Choroid plexus epithelial cell (primary cell): ENCODE measurements around the gene LRRD1.
A peak's percentile ranks its signal among the peaks of the same experiment; 100 is the strongest.

Experiments
- DNase-seq: peaks from one replicate; pipeline ENCODE4 v3.0.0-alpha.2; 2010; ENCODE audit warnings: low read depth
- H3K4me3 ChIP-seq: 2 replicates; pipeline ENCODE4 v1.5.1; 2011; ENCODE audit warnings: low read depth, mild to moderate bottlenecking, control low read depth, low read length, moderate library complexity
- CTCF ChIP-seq: conservative IDR thresholded peaks from 2 replicates; pipeline ENCODE4 v1.5.1; 2011; ENCODE audit warnings: low read depth, mild to moderate bottlenecking, control low read depth, inconsistent platforms, low read length, moderate library complexity

Gene LRRD1

DNA sequence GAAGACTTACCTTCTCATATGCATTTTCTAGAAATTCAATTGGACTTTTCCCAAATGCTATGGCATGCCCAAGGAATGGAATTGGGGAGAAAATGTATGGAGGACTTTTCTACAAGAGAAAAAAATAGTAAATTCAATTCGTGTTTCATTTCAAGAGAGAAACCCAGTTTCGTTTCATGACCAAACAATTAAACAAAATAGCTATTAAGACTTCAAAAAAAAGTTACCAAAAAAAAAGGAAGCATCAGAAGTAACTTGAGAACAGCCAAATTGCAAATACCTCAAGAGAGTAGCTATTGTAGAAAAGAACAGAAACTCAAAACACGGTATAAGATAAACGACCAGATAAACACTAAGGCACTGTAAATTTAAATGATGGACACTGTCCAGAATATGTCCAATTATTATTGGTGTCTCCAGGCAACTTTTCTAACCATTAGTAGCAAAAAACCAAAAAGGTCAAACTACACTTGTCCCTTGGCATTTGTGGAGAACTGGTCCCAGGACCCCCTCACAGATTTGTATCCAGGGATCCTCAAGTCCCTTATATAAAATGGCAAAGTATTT, 47.1 kb downstream of the LRRD1 start:
- DNase-seq = no peak
- peak overlapping the region; percentile 19 for H3K4me3 ChIP-seq
- TF ChIP-seq CTCF = no peak

DNA sequence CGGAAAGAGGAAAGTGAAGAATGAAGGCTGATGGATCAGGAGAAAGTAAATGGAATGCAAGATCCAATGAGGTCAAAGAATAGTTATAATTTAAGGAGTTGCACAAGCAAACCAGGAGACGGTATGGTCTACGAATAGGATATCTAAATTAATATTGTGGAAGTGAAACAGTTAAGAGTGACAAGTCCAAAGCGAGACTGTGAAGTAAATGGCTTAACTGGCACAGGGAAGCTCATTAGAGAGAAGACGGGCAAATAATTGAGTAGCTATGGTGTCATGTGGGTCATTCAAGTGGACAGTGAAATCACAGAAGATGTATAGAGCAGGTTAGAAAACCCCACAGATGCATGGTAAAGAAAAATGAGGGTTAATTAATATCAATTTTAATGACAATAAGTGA, 47.8 kb downstream of the LRRD1 start:
- H3K4me3 ChIP-seq = no peak overlapping the region
- no peak for DNase-seq
- TF ChIP-seq CTCF = no peak

GRCh38 chr7:92121681-92122080, 57.3 kb downstream of the LRRD1 start:
- H3K4me3 ChIP-seq = no peak overlapping the region
- no peak for DNase-seq
- TF ChIP-seq CTCF = no peak

- no peak for TF ChIP-seq CTCF
- DNase-seq = no peak
- no peak overlapping the region for H3K4me3 ChIP-seq
Observed at GRCh38 chr7:92119213-92119759, 59.7 kb downstream of the LRRD1 start.

DNA sequence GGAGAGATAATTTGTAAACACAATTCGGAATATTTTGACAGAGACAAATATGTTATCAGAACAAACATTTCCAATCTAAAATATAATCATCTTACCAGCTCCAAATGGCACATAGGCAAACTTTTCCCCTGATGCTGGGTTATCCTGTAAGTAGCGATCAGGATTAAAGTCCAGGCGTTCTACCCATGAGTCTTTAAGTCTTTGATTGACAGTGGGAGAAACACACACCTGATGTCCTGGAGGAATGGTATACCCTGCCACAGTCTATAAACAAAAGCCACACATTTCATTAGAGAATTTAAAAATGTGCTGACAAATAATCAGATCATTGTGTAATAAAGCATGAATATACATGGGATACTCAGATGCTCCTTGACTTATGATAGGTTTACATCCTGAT, 62.0 kb downstream of the LRRD1 start:
- TF ChIP-seq CTCF = no peak
- DNase-seq = no peak
- no peak overlapping the region for H3K4me3 ChIP-seq

DNA sequence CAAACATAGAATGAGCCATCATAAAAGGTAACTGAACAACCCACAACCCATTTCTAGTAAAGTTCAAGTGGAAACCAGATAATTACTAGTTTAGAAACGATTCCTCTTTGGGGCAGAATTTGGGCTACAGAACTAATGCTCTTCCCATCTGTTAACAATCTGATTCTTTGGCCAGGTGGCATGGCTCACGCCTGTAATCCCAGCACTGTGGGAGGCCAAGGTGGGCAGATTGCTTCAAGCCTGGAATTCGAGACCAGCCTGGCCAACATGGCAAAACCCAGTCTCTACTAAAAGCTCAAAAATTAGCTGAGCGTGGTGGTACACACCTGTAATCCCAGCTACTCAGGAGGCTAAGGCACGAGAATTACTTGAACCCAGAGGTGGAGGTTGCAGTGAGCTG, 63.1 kb downstream of the LRRD1 start:
- no peak overlapping the region for H3K4me3 ChIP-seq
- TF ChIP-seq CTCF = no peak
- no peak for DNase-seq

DNA sequence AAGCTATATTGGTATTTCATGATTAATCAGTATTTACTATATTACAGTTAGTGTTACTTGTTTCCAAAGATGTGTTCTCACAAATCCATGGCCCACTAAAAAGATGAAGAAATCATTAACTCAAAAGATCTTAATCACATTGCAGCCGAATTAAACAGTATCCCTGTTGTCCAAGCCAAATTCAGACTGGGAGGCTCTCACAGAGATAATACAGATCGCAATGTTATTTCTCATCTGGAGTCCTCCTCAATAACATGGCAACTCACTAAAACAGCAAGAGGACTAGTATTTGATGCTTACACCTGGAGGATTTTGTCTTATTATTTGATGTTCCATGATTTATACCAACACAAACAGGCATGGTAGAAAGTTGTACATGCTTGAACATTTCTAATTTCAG, 68.1 kb downstream of the LRRD1 start:
- DNase-seq = no peak
- TF ChIP-seq CTCF = no peak
- no peak overlapping the region for H3K4me3 ChIP-seq
